Panc1 (cell line): ENCODE data around the gene EPHX1.

Experiments
- CTCF ChIP-seq: fragments of 450-650 bp; IDR thresholded peaks from 2 replicates; pipeline ENCODE4 v1.5.1; 2017; ENCODE audit warnings: mild to moderate bottlenecking
- TCF7L2 ChIP-seq: IDR thresholded peaks from 2 replicates; pipeline ENCODE4 v1.6.1; 2011; ENCODE audit warnings: mild to moderate bottlenecking, low read depth, low read length, inconsistent platforms

- TF ChIP-seq CTCF (no peak), TCF7L2 (no peak; the same call in 1 of the 2 replicates)
Observed at GRCh38 chr1:225772848-225773247, 37.1 kb upstream of the EPHX1 start.
